ENCODE results near the gene SPPL2B. TPM values are rescaled to one million over a fixed set of nuclear protein-coding genes. Genes with fewer than 3 reads are reported as not detected.
A peak's percentile ranks its signal among the peaks of the same experiment; 100 is the strongest.
"Not testable (repeated sequence)": the region's sequence is repeated elsewhere in the genome, so short reads cannot be mapped to it uniquely, and the experiment has no call there.

The SPPL2B gene
- total RNA-seq, 3 donors from 2014 or later: 119 to 177 (median 153) TPM

- H3K36me3 ChIP-seq (ENCODE audit: low read depth): no peaks in the 10 kb centered on the region
- ATAC-seq: peak; percentile 94
- peak; percentile 48 to 76 (median 72) for DNase-seq
- intact Hi-C loops (cut with DNase I, micrococcal nuclease): no loop called here
- no peaks in the 10 kb centered on the region for H3K9me3 ChIP-seq
- H3K4me1 ChIP-seq (ENCODE audit: low read depth): no peaks in the 10 kb centered on the region
- H3K4me3 ChIP-seq: no peak overlapping the region
- no peak for TF ChIP-seq CTCF (IDR thresholded peaks at IDR 0.05)
Measured at GRCh38 chr19:2385053-2385721, 56.7 kb downstream of the SPPL2B start.

- DNase-seq (no peak), ATAC-seq (no peak)
- H3K36me3 ChIP-seq (ENCODE audit: low read depth): no peaks in the 10 kb centered on the region
- no peaks in the 10 kb centered on the region for H3K9me3 ChIP-seq
- no peak overlapping the region for H3K4me3 ChIP-seq
- no peaks in the 10 kb centered on the region for H3K4me1 ChIP-seq (ENCODE audit: low read depth)
- intact Hi-C loops (cut with DNase I, micrococcal nuclease): no loop called here
- TF ChIP-seq CTCF (IDR thresholded peaks at IDR 0.05): no peak
Measured at GRCh38 chr19:2387367-2388288, 59.1 kb downstream of the SPPL2B start.

GRCh38 chr19:2389594-2389993, 61.1 kb downstream of the SPPL2B start:
- Histone ChIP-seq H3K4me3 (no peak overlapping the region), H3K36me3 (ENCODE audit: low read depth) (no peaks in the 10 kb centered on the region), H3K4me1 (ENCODE audit: low read depth) (peaks cover 5% of the 10 kb centered on the region), H3K9me3 (no peaks in the 10 kb centered on the region)
- DNase-seq (no peak), ATAC-seq (no peak)
- intact Hi-C loops (cut with DNase I, micrococcal nuclease): no loop called here
- TF ChIP-seq CTCF (IDR thresholded peaks at IDR 0.05): no peak

GRCh38 chr19:2391118-2391725, 62.7 kb downstream of the SPPL2B start:
- intact Hi-C loops (cut with DNase I, micrococcal nuclease): no loop called here
- no peaks in the 10 kb centered on the region for H3K9me3 ChIP-seq
- ATAC-seq: peak; percentile 66
- DNase-seq: peak in 1 of 3 donors; percentile 64
- peak; percentile 53 for TF ChIP-seq CTCF (IDR thresholded peaks at IDR 0.05)
- no peaks in the 10 kb centered on the region for H3K36me3 ChIP-seq (ENCODE audit: low read depth)
- H3K4me1 ChIP-seq (ENCODE audit: low read depth): peaks cover 13% of the 10 kb centered on the region
- H3K4me3 ChIP-seq: no peak overlapping the region

- intact Hi-C loops (cut with DNase I, micrococcal nuclease): no loop called here
- ATAC-seq (no peak), DNase-seq (no peak)
- Histone ChIP-seq H3K4me1 (ENCODE audit: low read depth) (peaks cover 13% of the 10 kb centered on the region), H3K9me3 (no peaks in the 10 kb centered on the region), H3K36me3 (ENCODE audit: low read depth) (no peaks in the 10 kb centered on the region), H3K4me3 (no peak overlapping the region)
- TF ChIP-seq CTCF (IDR thresholded peaks at IDR 0.05): no peak
Measured at GRCh38 chr19:2392366-2392765, 63.9 kb downstream of the SPPL2B start.

- ATAC-seq; H3K36me3 ChIP-seq (ENCODE audit: low read depth); H3K9me3 ChIP-seq; intact Hi-C loops (cut with DNase I, micrococcal nuclease); DNase-seq; H3K4me3 ChIP-seq: not testable (repeated sequence)
- H3K4me1 ChIP-seq (ENCODE audit: low read depth): peaks cover 13% of the 10 kb centered on the region
Measured at GRCh38 chr19:2392899-2393298, 64.4 kb downstream of the SPPL2B start.

Measured in mucosa of descending colon (tissue), 3 donors.